ENCODE measurements around the gene LRRC41.
"Not testable (repeated sequence)": the region's sequence is repeated elsewhere in the genome, so short reads cannot be mapped to it uniquely, and the experiment has no call there.

LRRC41 gene

DNA sequence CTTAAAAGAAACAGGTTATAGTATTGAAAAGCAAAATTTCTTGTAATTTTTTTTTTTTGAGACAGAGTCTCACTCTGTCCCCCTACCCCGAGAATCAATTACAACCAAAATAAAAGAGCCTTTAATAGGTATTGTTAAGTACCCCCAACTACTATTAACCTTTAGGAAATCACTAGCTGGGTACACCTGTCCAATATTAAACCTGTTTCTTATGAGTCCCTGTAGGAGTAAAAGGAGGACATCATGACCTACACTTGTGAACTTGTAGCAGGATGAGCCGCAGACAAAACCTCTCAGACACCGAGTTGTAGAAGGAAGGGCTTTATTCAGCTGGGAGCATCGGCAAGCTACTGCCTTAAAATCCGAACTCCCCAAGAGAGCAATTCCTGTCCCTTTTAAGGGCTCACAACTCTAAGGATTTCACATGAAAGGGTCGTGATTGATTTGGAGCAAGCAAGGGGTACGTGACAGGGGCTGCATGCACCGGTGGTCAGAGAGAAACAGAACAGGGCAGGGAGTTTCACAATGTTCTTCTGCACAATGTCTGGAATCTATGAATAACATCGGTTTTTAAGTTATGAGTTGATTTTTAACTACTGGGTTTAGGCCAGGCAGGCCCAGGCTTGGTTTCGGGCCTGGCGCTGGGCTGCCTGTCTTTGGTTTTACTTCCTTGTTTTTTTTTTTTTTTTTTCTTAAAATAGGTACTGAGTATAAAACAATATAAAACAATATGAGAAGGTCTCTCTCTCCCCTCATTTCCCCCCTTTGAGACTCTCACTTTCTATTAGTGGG is 22.1 kb upstream of the LRRC41 start:
- DNase-seq (ENCODE audit: low read depth in 2 of 2) = not testable (repeated sequence)

DNA sequence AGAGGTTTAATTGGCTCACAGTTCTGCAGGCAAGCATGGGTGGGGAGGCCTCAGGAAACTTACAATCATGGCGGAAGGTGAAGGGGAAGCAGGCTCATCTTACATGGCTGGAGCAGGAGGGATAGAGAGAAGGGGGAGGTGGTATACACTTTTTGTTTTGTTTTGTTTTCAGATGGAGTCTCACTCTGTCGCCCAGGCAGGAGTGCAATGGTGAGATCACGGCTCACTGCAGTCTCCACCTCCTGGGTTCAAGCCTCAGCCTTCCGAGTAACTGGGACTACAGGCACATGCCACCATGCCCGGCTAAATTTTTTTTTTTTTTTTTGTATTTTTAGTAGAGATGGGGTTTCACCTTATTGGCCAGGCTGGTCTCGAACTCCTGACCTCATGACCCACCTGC is 18.8 kb upstream of the LRRC41 start:
- not testable (repeated sequence) for DNase-seq (ENCODE audit: low read depth in 2 of 2)

DNA sequence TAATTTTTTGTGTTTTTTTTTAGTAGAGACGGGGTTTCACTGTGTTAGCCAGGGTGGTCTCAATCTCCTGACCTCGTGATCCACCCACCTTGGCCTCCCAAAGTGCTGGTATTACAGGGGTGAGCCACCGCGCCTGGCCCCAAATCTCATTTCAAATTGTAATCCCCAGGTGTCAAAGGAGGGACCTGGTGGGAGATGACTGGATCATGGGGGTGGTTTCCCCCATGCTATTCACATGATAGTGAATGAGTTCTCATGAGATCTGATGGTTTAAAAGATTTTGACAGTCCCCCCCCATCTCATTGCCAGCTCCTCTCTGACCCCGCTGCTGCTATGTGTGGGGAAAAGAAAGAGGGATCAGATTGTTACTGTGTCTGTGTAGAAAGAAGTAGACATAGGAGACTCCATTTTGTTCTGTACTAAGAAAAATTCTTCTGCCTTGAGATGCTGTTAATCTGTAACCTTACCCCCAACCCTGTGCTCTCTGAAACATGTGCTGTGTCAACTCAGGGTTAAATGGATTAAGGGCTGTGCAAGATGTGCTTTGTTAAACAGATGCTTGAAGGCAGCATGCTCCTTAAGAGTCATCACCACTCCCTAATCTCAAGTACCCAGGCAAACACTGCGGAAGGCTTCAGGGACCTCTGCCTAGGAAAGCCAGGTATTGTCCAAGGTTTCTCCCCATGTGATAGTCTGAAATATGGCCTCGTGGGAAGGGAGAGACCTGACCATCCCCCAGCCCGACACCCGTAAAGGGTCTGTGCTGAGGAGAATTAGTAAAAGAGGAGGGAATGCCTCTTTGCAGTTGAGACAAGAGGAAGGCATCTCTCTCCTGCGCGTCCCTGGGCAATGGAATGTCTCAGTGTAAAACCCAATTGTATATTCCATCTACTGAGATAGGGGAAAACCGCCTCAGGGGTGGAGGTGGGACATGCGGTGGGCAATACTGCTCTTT is 16.8 kb upstream of the LRRC41 start:
- DNase-seq (ENCODE audit: low read depth in 2 of 2) = not testable (repeated sequence)

DNA sequence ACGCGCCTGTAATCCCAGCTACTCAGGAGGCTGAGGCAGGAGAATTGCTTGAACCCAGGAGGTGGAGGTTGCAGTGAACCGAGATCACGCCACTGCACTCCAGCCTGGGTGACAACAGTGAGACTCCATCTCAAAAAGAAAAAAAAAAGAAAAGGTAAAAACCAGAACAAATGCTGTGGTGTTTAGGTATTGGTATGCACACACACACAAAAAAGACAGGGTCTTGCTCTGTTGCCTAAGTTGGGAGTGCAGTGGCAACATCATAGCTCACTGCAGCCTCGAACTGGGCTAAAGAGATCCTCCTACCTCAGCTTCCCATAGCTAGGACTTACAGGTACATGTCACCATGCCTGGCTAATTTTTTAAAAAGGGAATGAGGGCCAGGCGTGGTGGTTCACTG is 15.9 kb upstream of the LRRC41 start:
- not testable (repeated sequence) for DNase-seq (ENCODE audit: low read depth in 2 of 2)

DNA sequence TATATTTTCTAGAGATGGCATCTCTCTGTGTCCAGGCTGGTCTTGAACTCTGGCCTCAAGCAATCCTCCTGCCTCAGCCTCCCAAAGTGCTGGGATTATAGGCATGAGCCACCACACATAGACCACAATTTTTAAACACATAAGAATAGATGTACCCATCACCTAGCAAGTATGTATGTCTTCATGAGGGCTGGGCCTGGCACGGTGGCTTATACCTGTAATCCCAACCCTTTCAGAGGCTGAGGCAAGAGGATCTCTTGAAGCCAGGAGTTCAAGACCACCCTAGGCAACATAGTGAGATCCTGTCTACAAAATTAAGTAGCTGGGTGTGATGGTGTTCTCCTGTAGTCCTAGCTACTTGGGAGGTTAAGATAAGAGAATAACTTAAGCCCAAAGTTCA is 13.9 kb upstream of the LRRC41 start:
- DNase-seq (ENCODE audit: low read depth in 2 of 2) = no peak

DNA sequence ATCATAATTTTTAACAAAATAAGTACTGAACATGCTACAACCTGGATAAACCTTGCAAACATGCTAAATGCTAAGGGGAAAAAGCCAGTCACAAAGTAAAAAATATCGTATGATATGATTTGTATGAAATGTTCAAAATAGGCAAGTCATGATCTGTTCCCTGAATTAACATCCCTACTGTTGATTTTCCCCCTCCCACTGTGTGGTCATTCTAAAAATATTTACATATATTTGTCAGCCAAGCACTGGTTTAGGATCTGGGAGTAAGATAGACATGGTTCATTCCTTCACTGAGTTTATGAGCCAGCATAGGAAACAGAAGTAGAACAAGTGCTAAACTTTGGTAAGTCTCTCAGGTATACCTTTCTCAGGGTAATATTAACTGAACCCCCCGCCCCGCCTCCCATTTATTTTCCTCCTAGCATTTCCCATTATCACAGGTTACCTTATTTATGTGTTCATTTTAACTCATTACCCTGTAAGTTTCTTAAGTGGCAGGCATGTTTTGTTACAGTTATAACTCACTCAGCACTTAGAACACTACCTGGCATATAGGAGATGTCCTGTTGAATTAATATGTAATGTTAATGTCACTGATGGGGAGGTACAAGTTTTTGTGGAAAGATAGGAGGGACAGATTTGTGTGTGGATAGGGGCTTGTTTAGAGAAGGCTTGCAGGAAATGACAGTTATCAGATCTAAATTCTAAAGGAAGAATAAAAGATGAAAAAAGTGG is 12.4 kb upstream of the LRRC41 start:
- DNase-seq (ENCODE audit: low read depth in 2 of 2) = no peak

DNA sequence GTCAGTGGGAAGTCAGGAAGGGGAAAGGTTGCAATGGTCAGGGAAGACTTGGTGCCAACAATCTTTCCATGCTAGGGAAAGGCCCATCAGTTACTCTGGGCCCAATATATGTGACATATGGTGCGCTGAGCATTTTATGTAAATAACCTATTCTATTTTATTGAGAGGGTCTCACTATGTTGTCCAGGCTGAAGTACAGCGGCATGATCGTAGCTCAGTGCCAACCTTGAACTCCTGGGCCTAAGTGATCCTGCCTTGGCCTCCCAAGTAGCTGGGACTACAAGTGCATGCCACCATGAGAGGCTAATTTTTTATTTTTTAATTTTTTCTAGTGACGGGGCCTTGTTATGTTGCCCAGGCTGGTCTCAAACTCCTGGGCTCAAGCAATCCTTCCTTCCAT is 6.9 kb upstream of the LRRC41 start:
- DNase-seq (ENCODE audit: low read depth in 2 of 2) = no peak

DNA sequence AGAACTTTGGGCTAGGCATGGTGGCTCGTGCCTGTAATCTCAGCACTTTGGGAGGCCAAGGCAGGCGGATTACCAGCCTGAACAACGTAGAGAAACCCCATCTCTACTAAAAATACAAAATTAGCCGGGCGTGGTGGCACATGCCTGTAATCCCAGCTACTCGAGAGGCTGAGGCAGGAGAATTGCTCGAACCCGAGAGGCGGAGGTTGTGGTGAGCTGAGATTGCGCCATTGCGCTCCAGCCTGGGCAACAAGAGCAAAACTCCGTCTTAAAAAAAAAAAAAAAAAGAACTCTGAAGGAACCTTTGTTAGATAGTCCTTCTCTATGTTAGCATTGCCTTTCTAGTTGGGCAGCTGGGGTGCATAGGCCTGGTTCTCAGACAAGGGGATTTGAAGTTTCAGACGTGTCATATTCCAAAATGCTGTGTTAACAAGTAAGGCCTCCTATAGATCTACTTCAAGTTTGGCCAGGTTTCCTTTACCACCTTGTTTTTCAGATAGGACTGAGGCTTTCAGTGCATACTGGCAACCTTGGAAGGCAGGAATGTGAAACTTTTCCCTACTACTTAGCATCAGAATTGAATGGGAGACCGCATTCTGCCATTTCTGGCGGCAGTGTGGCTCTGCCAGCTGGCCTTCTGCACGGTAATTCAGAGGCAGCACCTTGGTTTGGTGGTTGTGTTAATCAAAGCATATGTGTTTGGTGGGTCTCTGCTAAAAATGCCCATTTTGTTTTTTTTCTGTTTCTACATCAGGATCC is 6.2 kb upstream of the LRRC41 start:
- DNase-seq (ENCODE audit: low read depth in 2 of 2) = no peak

DNA sequence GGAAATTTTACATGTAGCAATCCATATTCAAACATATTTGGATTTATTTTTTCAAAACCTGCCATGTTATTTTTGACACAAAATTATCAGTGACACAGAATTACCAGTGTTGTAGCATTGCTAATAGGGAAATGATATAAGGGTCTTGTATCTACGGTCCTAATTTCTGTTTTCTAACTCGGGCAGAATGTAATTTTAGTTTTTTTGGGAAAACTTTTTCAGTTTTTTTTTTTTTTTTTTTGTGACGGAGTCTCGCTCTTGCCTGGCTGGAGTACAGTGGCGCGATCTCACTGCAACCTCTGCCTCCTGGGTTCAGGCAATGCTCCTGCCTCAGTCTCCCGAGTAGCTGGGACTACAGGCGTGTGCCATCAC is 2.7 kb upstream of the LRRC41 start:
- no peak for DNase-seq (ENCODE audit: low read depth in 2 of 2)

DNA sequence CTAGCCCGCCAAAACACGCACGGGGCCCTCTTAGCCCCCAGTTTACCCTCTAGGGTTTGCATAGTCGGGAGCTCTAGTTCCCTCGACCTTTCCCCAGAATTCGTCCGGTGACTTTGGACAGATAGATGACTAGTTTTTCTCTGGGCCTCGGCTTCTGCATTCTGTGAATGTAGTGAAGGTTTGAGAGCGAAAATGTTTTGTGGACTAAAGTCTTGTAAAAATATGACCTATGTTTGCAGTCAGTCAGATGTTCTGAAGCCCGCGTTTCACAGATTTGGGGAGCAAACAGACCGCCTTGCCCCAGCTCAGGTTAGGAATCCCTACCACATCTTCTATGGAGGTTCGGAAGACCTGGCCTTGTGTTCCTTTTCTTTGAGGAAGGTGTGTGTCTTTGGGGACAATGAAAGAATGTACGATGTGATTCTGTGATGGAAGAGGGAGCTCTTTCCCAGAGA is 483 bp upstream of the LRRC41 start:
- no peak for DNase-seq (ENCODE audit: low read depth in 2 of 2)

DNA sequence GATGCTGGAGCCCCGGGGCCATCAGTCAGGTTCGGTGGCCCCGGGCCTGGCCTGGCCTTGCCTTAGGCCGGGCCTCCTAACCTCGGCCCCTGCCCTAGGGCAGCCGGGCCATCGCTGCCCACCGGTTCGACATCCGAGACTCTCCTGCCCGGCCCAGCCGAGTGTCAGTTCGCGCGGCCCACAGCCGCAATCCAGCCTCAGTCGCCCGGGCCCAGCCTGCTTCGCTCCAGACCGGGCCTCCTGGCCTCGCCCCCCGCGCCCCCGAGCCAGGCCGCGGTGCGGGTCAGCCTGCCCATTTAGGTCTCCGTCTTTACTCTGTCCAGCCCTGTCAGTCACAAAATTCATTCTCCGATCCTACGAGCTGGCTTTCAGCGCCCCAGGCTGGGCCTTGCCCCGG is 777 bp downstream of the LRRC41 start:
- DNase-seq (ENCODE audit: low read depth in 2 of 2) = peak in 1 of 2 donors; percentile 21

DNA sequence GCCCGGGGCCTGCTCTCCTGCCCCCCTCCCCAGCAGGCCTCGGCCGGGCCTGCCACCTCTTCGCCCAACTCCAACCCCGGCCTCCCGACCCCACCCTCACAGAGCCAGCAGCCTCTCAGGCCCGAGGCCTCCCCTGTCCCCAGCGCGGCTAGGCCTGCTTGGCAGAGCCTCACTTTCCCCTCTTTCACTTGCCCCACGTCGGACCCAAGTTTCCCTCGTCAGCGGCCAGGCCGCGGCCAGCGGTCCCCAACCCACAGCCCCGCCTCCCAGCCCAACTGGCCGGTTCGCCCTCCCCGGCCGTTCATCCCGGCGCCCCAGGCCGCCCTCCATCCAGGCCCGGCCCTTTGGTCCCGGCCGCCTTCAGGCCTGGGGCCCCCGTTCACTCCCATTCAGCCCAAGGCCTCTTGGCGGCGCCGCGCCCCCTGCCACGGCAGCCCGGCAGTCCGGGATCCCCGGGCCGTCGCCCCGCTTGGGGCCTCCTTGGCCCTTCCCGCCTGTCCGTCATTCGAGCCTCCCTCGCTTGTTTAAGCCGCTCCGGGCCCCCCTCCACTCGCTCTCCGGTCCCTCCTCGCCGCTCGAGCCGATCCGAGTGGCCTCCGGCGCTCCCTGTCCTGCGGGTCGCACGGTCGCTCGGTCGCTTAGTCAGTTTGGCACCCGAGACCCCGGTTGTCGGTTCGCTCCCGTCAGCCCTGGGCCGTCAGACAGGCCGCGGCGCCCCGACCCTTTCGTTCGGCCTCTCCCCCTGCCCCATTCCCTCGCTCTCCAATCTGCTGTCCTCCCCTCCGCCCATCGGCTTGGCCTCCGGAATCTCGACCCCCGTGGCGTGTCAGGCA is 1.4 kb downstream of the LRRC41 start:
- peak in 1 of 2 donors; percentile 21 for DNase-seq (ENCODE audit: low read depth in 2 of 2)

DNA sequence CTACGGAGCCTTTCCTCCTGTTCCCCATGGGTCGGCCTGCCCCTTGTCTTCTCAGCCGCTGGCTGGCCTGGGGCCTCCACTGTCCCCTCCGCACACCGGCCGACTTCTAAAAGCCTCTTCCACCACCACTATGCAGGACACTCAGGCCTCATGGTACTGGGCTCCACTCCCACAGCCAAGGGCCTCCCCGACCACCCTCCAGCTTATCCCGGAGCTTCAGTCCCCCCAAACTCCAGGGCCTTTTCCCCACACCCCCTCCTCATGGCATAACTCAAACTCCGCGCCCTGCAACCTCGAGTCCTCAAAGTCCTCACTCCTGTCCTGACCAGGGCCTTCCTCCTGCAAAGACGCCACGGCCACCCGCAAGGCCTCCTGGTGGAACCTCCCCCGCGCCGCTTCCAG is 2.0 kb downstream of the LRRC41 start:
- no peak for DNase-seq (ENCODE audit: low read depth in 2 of 2)

DNA sequence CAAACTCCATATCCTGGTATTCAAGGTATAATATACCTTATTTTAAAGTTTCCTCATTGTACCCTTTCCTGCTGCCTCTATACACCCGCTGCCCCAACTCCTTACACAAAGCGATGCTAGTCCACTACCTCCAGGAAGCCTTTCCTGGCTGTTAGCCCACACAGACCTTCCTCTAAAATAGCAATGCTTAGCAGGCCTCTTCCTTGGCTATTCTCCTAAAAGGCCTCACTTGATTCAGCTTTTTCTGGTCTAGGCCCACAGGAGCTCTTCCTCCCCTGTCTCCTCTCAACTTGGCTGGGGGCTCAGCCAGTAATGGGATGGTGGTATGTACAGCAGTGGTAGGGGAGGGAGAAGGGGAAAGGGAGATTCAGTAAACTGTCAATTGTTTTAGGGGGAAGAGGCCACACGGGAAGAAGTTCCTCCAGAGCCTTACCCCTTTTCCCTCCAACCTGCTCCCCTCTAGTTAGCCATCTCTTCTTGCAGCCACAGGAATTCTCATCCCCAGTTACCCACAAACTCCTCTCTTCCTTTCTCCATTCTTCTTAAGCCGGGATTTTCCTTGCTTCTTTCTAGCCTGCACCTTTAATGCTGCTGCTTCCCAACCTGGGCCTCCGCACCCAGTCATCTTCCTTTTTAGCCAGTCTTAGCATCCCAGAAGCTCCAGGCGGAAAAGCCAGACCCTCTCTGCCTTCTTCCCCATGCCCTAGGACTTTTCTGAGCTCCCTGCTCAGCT is 2.6 kb downstream of the LRRC41 start:
- no peak for DNase-seq (ENCODE audit: low read depth in 2 of 2)

DNA sequence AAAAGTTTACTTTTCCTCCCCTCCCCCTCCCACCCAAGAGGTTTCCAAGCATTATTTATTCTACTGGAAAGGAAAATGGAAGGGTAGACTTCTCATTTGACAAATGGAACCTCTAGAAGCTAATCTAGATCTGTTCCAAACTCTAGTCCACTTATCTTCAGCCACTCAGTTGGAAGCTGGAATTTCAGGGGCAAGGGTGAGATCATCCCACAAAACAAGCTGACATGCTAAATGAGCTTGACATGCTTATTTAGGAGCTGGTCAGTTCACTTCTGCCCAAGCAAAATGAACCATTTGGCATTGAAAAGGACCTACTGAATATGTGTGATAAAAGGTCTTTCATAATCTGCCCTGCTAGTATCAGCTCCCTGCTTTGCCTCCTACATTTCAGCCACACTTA is 5.0 kb downstream of the LRRC41 start:
- no peak for DNase-seq (ENCODE audit: low read depth in 2 of 2)

DNA sequence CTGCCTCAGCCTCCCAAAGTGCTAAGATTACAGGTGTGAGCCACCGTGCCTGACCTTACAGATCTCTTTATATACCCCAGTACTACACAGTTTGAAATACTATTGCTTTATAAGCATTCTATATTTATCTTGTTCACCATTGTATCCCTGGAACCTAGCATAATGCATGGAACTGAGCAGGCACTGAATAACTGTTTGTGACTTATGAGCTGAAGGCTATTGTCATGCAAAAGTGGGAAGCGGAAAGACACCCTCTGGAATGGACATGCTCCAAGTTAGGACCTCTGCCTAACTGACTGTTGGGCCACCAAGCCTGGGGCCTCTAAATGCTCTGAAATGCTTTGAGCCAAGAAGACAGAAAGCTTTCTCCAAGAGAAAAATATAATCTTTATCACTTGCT is 8.1 kb downstream of the LRRC41 start:
- DNase-seq (ENCODE audit: low read depth in 2 of 2) = no peak

DNA sequence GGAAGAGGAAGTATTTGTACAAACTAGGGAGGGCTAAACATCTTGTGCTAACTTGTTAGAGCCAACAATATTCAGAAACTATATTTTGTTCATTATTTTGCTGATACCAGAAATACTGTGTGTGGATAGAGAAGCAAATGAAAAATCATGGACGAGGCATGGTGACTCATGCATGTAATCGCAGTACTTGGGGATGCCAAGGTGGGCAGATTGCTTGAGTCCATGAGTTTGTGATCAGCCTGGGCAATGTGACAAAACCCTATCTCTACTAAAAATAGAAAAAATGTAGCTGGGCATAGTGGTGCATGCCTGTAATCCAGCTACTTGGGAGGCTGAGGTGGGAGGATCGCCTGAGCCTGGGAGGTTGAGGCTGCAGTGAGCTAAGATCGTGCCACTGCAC is 13.4 kb downstream of the LRRC41 start:
- DNase-seq (ENCODE audit: low read depth in 2 of 2) = no peak

DNA sequence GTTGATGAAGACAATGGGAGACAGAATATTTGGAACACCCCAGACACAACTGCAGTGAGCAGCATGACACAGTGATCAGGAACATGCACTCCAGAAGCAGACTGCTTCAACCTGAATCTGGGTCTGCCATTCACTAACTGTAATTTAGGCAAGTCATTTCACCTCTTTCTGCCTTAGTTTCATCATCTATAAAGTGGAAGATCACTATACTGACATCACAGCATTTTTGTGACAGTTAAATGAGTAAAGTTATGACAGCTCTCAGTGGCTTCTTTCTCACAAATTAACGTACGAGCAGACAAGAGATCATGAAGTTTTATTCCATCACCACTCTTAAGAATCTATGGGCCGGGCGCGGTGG is 14.3 kb downstream of the LRRC41 start:
- DNase-seq (ENCODE audit: low read depth in 2 of 2) = no peak

DNA sequence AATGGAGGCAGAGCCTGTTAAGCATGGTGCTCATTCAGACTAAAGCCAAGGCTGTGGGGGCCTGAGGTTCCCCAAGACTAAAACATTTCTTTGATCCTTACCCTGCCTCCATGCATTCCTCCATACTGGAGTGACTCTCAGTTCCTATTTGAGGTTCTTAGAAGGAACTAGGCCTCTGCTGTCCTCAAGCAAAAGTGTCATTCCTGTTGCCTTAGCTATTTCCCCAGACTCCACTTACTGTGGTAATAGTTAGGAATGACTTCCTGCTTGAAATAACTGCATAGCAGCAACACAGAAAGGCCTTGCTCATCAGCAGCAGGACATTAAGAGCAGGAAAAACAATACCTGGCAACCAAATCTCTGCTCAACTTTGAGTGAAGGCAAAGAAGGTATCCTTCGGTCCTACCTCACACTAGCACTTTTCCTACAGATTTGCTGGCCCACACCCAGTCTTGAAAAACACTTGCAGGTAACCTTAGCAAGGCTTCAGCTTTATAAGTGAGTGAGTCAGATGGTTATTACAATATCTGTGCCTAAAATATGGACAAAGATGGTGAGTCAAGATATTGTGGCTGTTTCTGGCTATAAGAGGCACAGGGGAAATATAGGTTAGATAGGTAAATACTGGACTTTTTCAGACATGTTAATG is 14.8 kb downstream of the LRRC41 start:
- DNase-seq (ENCODE audit: low read depth in 2 of 2) = no peak
